ENCODE measurements around the gene POLR2H. TPM values are rescaled to one million over a fixed set of nuclear protein-coding genes. Genes with fewer than 3 reads are reported as not detected.

The POLR2H gene
- total RNA-seq, 1 donor = 19.0 TPM

DNA sequence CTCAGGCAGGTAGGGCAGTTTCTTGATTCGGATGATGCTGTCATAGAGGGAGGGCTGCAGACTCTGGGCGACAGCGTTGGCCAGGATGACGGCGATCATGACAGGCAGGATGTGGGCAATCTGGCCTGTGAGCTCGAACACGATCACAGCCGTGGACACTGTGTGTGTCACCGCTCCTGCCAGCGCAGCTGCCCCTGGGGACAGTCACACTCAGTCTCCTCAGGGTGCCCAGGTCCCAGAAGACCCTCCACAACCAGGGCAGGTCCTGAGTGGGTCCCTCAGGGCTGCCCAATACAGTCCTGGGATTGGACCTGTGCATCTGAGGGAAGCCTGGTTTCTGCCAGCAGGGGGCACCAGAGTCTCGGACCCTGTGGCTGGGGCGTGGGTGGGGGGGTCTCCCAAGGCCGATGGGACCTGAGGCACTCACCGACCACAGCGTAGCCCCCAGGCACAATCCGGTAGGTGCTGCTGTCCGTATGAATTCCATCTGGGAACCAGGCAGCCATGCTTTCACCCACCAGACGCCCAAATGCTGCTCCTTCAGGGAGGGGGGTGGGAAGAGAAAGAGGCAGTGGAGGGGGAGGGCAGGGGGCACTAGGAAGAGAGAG is 7.3 kb upstream of the POLR2H start:
- H3K4me3 ChIP-seq (ENCODE audit: low read length) = no peak overlapping the region
- H3K27me3 ChIP-seq (ENCODE audit: insufficient read depth, low read length) = no peaks in the 10 kb centered on the region
- H3K9me3 ChIP-seq (ENCODE audit: low read depth, low read length) = no peaks in the 10 kb centered on the region
- H3K4me1 ChIP-seq (ENCODE audit: insufficient read depth, low read length) = peaks cover 4% of the 10 kb centered on the region

DNA sequence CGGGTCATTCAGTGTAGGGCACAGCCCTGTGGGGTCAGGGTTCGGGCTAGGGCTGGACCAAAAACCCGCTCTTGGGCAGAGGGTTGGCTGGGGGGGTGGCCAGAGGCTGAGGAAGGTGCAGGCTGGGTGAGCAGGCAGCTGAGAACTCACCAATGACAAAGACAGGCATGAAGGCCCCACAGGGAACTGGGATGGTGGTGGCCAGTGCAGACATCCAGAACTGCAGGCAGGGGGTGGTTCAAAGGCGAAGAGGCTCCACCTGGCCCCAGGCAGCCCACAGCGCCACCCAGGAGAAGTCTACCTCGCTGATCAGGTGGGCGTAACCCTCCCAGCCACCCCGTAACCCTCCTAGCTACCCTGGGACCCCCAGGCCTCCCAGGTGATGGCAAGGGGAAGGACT is 6.8 kb upstream of the POLR2H start:
- no peaks in the 10 kb centered on the region for H3K27me3 ChIP-seq (ENCODE audit: insufficient read depth, low read length)
- no peaks in the 10 kb centered on the region for H3K9me3 ChIP-seq (ENCODE audit: low read depth, low read length)

GRCh38 chr3:184355261-184356040 is 6.1 kb upstream of the POLR2H start:
- H3K4me1 ChIP-seq (ENCODE audit: insufficient read depth, low read length) = peaks cover 4% of the 10 kb centered on the region
- no peaks in the 10 kb centered on the region for H3K27me3 ChIP-seq (ENCODE audit: insufficient read depth, low read length)
- H3K4me3 ChIP-seq (ENCODE audit: low read length) = no peak overlapping the region
- no peaks in the 10 kb centered on the region for H3K9me3 ChIP-seq (ENCODE audit: low read depth, low read length)

More for the DNA sequence above, 6.8 kb upstream of the POLR2H start:
- H3K4me3 ChIP-seq (ENCODE audit: low read length) = no peak overlapping the region
- H3K4me1 ChIP-seq (ENCODE audit: insufficient read depth, low read length) = peaks cover 4% of the 10 kb centered on the region

DNA sequence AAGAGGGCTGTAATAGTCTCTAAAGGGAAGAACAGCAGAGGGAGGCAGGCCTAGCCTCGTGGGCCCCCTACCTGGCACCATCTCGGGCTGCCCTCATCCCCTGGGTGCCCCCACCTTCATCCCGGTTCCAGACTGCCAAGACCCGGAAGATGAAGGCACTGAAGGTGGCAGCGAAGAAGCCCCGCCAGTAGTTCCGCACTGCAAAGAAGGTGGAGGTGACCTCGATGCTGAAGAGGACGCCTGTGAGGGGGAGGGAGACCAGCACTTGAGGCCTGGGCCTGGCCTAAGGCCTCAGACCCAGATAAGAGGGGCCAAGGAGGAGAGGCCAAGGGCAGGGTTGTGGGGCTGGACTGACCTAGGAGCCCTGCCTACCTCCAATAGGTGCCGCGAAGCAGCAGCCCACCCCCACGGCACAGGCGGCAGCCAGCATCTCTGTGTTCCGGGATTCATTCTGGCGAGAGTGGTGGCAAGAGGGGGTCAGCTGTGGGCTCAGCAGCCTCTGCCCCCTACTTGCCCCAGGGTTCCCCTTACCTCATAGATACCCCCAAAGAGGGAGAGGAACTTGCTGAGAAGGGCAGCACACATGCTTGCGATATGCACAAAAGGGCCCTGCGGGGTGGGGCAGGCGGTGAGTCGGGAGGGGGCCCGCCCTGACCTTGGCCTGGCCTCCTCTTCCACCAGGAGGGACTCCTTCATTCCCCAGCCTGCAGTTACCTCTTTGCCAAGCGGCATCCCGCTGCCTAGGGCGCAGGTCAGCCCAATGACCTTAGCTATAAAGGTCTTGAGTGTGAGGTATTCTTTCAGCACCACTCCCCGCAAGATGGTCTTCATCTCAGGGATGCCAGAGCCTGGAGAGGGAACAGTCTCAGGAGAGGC is 4.0 kb upstream of the POLR2H start:
- no peaks in the 10 kb centered on the region for H3K9me3 ChIP-seq (ENCODE audit: low read depth, low read length)
- H3K4me3 ChIP-seq (ENCODE audit: low read length) = no peak overlapping the region
- no peaks in the 10 kb centered on the region for H3K27me3 ChIP-seq (ENCODE audit: insufficient read depth, low read length)
- H3K4me1 ChIP-seq (ENCODE audit: insufficient read depth, low read length) = peaks cover 12% of the 10 kb centered on the region

DNA sequence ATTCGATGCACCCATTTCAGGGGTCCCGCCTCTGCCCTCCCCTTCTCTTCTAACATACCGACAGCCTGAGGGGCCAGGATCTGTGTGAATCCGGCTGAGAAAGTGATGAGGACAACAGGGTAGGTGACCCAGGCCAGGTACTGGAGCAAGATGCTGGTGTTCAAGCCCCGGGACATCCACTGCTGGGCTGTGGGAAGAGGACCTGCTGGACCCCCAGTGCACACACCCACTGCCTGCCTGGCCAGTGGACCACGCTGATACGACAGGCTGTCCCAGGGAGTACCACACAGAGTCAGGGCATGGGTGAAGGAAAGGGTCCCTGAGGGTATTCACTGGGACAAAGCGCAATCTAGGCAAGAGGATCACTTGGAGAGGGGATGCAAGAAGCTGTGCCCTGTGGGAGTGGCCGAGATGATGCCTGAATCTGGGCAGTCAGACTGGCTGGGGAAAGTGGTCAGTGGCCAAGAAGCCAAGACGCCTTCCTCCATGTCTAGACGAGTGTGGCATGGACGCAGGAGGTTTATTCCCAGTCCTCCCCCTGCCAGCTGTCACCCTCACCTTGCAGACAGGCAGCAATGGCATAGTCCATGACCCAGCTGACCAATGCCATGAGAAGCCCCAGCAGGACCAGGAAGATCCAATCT is 3.3 kb upstream of the POLR2H start:
- no peak overlapping the region for H3K4me3 ChIP-seq (ENCODE audit: low read length)
- no peaks in the 10 kb centered on the region for H3K27me3 ChIP-seq (ENCODE audit: insufficient read depth, low read length)
- no peaks in the 10 kb centered on the region for H3K9me3 ChIP-seq (ENCODE audit: low read depth, low read length)
- H3K4me1 ChIP-seq (ENCODE audit: insufficient read depth, low read length) = peaks cover 12% of the 10 kb centered on the region

- Histone ChIP-seq H3K27me3 (ENCODE audit: insufficient read depth, low read length) (no peaks in the 10 kb centered on the region), H3K4me1 (ENCODE audit: insufficient read depth, low read length) (peaks cover 17% of the 10 kb centered on the region), H3K9me3 (ENCODE audit: low read depth, low read length) (no peaks in the 10 kb centered on the region), H3K4me3 (ENCODE audit: low read length) (no peak overlapping the region)
These were observed 2.6 kb upstream of the POLR2H start for GRCh38 chr3:184358921-184359350.

GRCh38 chr3:184359610-184360009 is 1.9 kb upstream of the POLR2H start:
- peaks cover 20% of the 10 kb centered on the region for H3K4me1 ChIP-seq (ENCODE audit: insufficient read depth, low read length)
- no peaks in the 10 kb centered on the region for H3K9me3 ChIP-seq (ENCODE audit: low read depth, low read length)
- no peaks in the 10 kb centered on the region for H3K27me3 ChIP-seq (ENCODE audit: insufficient read depth, low read length)
- H3K4me3 ChIP-seq (ENCODE audit: low read length) = no peak overlapping the region

- H3K9me3 ChIP-seq (ENCODE audit: low read depth, low read length) = no peaks in the 10 kb centered on the region
- no peak overlapping the region for H3K4me3 ChIP-seq (ENCODE audit: low read length)
- H3K27me3 ChIP-seq (ENCODE audit: insufficient read depth, low read length) = no peaks in the 10 kb centered on the region
- peaks cover 22% of the 10 kb centered on the region for H3K4me1 ChIP-seq (ENCODE audit: insufficient read depth, low read length)
These were observed 1.2 kb upstream of the POLR2H start for GRCh38 chr3:184360070-184360928.

DNA sequence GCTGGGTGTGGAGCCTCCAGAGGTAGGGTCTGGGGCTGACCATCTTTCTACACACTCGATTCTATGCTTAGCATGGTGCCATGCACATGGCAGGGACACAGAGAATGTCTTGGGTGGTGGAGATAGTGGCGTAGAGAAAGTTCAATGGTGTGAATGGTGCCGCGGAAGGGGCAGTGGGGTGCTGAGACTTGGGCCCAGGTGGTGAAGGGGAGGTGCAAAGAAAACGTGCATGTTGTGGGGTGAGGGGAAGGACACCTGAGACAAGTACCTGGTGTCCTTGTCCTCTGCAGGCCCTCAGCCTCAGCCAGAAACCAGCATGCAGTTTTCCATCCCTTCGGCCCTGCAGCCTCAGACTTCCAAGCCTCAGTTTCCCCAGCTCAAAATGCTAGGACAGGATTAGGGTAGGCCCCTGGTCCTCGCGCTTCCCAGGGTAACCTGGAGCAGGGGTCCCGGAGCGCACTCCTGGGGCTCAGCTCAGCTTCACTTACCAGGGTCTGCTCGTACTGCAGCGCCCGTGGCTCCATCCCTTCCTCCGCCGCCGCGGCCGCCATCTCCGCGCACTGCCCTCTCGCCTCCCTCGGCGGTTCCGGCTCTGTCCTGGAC is 480 bp upstream of the POLR2H start:
- H3K27me3 ChIP-seq (ENCODE audit: insufficient read depth, low read length) = no peaks in the 10 kb centered on the region
- peaks cover 22% of the 10 kb centered on the region for H3K4me1 ChIP-seq (ENCODE audit: insufficient read depth, low read length)
- H3K9me3 ChIP-seq (ENCODE audit: low read depth, low read length) = no peaks in the 10 kb centered on the region
- peak overlapping the region; percentile 54 for H3K4me3 ChIP-seq (ENCODE audit: low read length)

DNA sequence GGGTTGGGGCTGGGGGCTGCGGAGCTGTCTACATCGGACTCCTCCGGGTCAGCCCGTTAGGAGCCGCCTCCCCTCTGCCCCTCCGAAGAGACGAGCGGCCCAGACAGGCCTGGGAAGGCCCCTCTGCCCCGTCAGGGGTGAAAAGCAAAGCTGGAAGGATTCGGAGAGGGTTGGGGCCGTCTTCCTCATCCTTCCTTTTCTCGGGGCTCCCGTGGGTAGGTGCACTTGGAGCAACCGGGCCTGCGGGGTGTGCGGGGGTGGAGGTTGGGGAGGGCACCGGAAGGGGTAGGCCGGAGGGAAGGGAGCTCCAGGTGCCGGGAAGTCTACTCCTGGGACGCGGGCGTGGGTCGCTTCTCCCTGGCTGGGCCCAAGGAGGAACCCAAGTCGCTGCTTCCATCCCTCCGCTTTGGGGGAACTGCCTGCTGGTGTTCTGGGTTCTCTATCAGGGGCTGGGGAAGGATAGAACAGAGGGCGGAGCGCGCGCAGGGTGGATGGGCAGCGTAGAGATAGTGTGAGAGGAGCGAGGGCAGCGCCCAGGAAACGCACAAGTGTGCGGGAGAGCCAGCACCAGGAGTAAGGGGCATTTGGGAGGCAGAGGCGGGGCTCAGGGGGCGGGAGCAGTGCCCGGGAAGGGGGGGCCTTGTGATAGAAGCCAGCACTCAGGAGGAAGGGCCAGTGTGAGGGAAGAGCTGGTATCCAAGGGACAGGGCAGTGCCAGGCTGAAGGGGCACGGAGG is 590 bp downstream of the POLR2H start:
- Histone ChIP-seq H3K9me3 (ENCODE audit: low read depth, low read length) (no peaks in the 10 kb centered on the region), H3K4me1 (ENCODE audit: insufficient read depth, low read length) (peaks cover 22% of the 10 kb centered on the region), H3K4me3 (ENCODE audit: low read length) (peak overlapping the region; percentile 54), H3K27me3 (ENCODE audit: insufficient read depth, low read length) (no peaks in the 10 kb centered on the region)

GRCh38 chr3:184362668-184363546 is 1.4 kb downstream of the POLR2H start:
- peak overlapping the region; percentile 54 for H3K4me3 ChIP-seq (ENCODE audit: low read length)

GRCh38 chr3:184366619-184367289 is 5.2 kb downstream of the POLR2H start:
- peaks cover 15% of the 10 kb centered on the region for H3K4me1 ChIP-seq (ENCODE audit: insufficient read depth, low read length)
- H3K4me3 ChIP-seq (ENCODE audit: low read length) = no peak overlapping the region
- no peaks in the 10 kb centered on the region for H3K27me3 ChIP-seq (ENCODE audit: insufficient read depth, low read length)
- no peaks in the 10 kb centered on the region for H3K9me3 ChIP-seq (ENCODE audit: low read depth, low read length)

More at GRCh38 chr3:184362668-184363546, 1.4 kb downstream of the POLR2H start:
- H3K9me3 ChIP-seq (ENCODE audit: low read depth, low read length) = no peaks in the 10 kb centered on the region
- H3K4me1 ChIP-seq (ENCODE audit: insufficient read depth, low read length) = peaks cover 22% of the 10 kb centered on the region
- H3K27me3 ChIP-seq (ENCODE audit: insufficient read depth, low read length) = no peaks in the 10 kb centered on the region

Data from mononuclear cell (primary cell).